ENCODE results near the gene GLT8D1. TPM values are rescaled to one million over a fixed set of nuclear protein-coding genes. Genes with fewer than 3 reads are reported as not detected.

GLT8D1 gene
- total RNA-seq, 8 experiments from 2014 or later, result 46.9 to 120 (median 66.2) TPM

DNA sequence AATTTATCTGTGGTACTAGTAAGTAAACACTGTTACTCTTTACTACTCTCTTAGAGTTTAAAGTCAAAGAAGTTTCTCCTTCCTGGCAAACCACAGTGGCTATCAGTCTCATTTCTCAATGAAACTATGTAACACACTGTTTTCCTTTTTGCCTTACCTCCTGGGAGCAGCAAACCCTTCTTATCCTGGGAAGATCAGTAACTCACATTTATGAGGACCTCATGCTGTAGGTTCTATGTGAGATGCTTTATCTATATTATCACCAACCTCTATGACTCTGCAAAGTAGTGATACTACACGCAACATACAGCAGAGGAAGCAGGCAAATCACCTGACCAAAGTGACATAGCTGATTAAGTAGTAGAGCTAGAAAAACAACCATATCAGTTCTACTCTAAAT, 55.2 kb downstream of the GLT8D1 start:
- in situ Hi-C loops (cut with MboI; ENCODE audit: low pct_unique_long_range_greater_than_20kb in 2 of 9, low sequenced_read_pairs in 9 of 9, unreplicated experiment in 9 of 9), result no loop called here
- H3K4me1 ChIP-seq (replicated peaks in 1 of 2), result no peaks in the 10 kb centered on the region
- 100% methylated on average over 1 of the region's 1 CpG; no CpG with 5 or more reads in 5 of the 10 experiments for WGBS, 10 experiments
- ATAC-seq (replicated peaks in 6 of 8), result no peak
- H3K27ac ChIP-seq, result no peak overlapping the region
- no peak overlapping the region for H3K4me3 ChIP-seq

DNA sequence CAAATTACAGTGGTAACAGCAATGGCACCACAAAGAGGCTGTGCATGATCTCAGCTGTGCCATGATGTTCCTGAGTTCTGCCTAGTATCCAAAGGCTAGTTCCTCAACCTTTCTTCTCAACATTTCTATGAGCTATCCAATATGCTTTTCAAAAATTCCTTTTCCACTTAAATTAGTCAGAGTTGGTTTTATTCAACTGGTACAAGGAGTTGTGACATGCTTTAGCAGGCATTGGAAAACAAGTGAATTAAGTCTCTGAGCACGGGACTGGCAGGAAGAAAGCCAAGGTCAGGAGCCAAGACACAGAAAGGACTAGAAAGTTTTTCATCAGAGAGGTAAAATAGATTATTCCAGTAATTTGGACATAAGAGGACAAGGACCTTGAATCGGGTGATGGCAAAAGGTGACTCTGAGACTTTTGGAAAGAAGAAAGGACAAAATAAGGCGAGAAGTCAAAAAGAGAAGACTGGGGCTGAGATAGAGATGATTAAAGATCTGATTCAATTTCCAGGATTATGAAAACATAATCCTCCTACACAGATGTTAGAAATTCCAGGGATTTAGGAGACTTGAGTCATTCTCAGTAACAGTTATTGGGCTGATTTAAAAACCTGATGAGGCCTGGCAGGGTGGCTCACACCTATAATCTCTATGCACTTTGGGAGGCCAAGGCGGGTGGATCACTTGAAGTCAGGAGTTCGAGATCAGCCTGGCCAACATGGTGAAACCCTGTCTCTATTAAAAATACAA, 56.0 kb downstream of the GLT8D1 start:
- Histone ChIP-seq H3K4me3 (no peak overlapping the region), H3K27ac (no peak overlapping the region), H3K4me1 (replicated peaks in 1 of 2) (no peaks in the 10 kb centered on the region)
- peak in 1 of 8 experiments; percentile 17 for ATAC-seq (replicated peaks in 6 of 8)
- 48 to 100% (median 90%) methylated on average over 2 to 4 of the region's 5 CpGs for WGBS, 10 experiments
- in situ Hi-C loops (cut with MboI; ENCODE audit: low pct_unique_long_range_greater_than_20kb in 2 of 9, low sequenced_read_pairs in 9 of 9, unreplicated experiment in 9 of 9), result no loop called here

DNA sequence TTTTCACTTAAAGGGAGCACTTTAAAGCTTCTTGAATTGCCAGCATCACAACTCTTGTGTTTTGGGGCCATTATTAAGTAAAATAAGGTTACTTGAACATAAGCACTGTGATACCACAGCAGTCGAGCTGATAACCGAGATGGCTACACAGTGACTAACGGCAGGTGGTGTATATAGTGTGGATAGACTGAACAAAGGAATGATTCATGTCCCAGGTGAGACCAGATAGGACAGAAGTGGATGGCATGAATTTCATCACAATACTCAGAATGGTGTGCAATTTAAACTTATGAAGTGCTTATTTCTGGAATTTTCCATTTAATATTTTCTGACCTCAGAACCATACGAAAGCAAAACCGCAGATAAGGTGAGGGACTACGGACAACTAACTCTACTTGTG, 60.0 kb downstream of the GLT8D1 start:
- in situ Hi-C loops (cut with MboI; ENCODE audit: low pct_unique_long_range_greater_than_20kb in 2 of 9, low sequenced_read_pairs in 9 of 9, unreplicated experiment in 9 of 9), result no loop called here
- Histone ChIP-seq H3K4me3 (no peak overlapping the region), H3K4me1 (replicated peaks in 1 of 2) (no peaks in the 10 kb centered on the region), H3K27ac (no peak overlapping the region)
- 80 to 100% (median 100%) methylated on average over 1 to 6 of the region's 6 CpGs; no CpG with 5 or more reads in 2 of the 10 experiments for WGBS, 10 experiments
- no peak for ATAC-seq (replicated peaks in 6 of 8)

Other genes with a start within 250 kb of the GLT8D1 start
- gene STAB1, start 210.5 kb downstream of the GLT8D1 start, total RNA-seq, result 1 to 10 TPM in 2 of 8 experiments, under 1 TPM in 6; 0.11 to 2.0 (median 0.41) TPM
- 100 to 1,000 TPM in 3 of 8 experiments, 10 to 100 TPM in 5; 13.3 to 156 (median 91.7) TPM for gene NT5DC2, start 171.9 kb downstream of the GLT8D1 start, total RNA-seq
- gene UQCC5, start 169.2 kb downstream of the GLT8D1 start, total RNA-seq, result 100 to 1,000 TPM in 1 of 8 experiments, 10 to 100 TPM in 7; 38.6 to 102 (median 65.6) TPM
- gene PBRM1, start 19.9 kb downstream of the GLT8D1 start, total RNA-seq, result 100 to 1,000 TPM in 1 of 8 experiments, 10 to 100 TPM in 7; 27.2 to 100 (median 66.9) TPM
- 100 to 1,000 TPM in 6 of 8 experiments, 10 to 100 TPM in 2; 75.6 to 219 (median 110) TPM for gene GNL3, start 19.8 kb downstream of the GLT8D1 start, total RNA-seq
- gene SPCS1, start 315 bp upstream of the GLT8D1 start, total RNA-seq, result 100 to 1,000 TPM; 102 to 216 (median 130) TPM
- 10 to 100 TPM in 7 of 8 experiments, 1 to 10 TPM in 1; 8.0 to 32.5 (median 20.7) TPM for gene NEK4, start 65.1 kb upstream of the GLT8D1 start, total RNA-seq
- 1 to 10 TPM in 1 of 8 experiments, under 1 TPM in 4, not detected in 3; 0.38 to 1.0 (median 0.66) TPM for gene ITIH1, start 71.8 kb upstream of the GLT8D1 start, total RNA-seq
- 1 to 10 TPM in 3 of 8 experiments, under 1 TPM in 5; 0.22 to 3.3 (median 0.55) TPM for gene ITIH3, start 89.0 kb upstream of the GLT8D1 start, total RNA-seq
- gene ITIH4, start 124.9 kb upstream of the GLT8D1 start, total RNA-seq, result 1 to 10 TPM; 1.4 to 7.0 (median 2.6) TPM
- gene MUSTN1, start 129.2 kb upstream of the GLT8D1 start, total RNA-seq, result 1 to 10 TPM in 6 of 8 experiments, under 1 TPM in 1, not detected in 1; 0.38 to 9.3 (median 2.7) TPM
- gene STIMATE, start 191.8 kb upstream of the GLT8D1 start, total RNA-seq, result 10 to 100 TPM in 5 of 8 experiments, 1 to 10 TPM in 3; 7.2 to 27.0 (median 13.3) TPM

Data from motor neuron (in vitro differentiated cells).